ENCODE data around the gene GMPR.

Gene GMPR

GRCh38 chr6:16302721-16303552 is 64.5 kb downstream of the GMPR start:
- DNase-seq (ENCODE audit: low read depth), result no peak

GRCh38 chr6:16305246-16305725 is 66.9 kb downstream of the GMPR start:
- no peak for DNase-seq (ENCODE audit: low read depth)

GRCh38 chr6:16305788-16306187 is 67.4 kb downstream of the GMPR start:
- DNase-seq (ENCODE audit: low read depth), result no peak

- DNase-seq (ENCODE audit: low read depth), result no peak
These were observed 67.9 kb downstream of the GMPR start for GRCh38 chr6:16306334-16306733.

- no peak for DNase-seq (ENCODE audit: low read depth)
These were observed 73.4 kb downstream of the GMPR start for GRCh38 chr6:16311763-16312162.

GRCh38 chr6:16313732-16314131 is 75.3 kb downstream of the GMPR start:
- DNase-seq (ENCODE audit: low read depth), result no peak

- no peak for DNase-seq (ENCODE audit: low read depth)
These were observed 75.9 kb downstream of the GMPR start for GRCh38 chr6:16314296-16314695.

GRCh38 chr6:16316741-16317251 is 78.4 kb downstream of the GMPR start:
- DNase-seq (ENCODE audit: low read depth), result peak; percentile 11

- DNase-seq (ENCODE audit: low read depth), result no peak
These were observed 80.2 kb downstream of the GMPR start for GRCh38 chr6:16318538-16318937.

GRCh38 chr6:16318953-16319720 is 80.8 kb downstream of the GMPR start:
- DNase-seq (ENCODE audit: low read depth), result no peak

- no peak for DNase-seq (ENCODE audit: low read depth)
These were observed 81.6 kb downstream of the GMPR start for GRCh38 chr6:16319813-16320532.

GRCh38 chr6:16320533-16321340 is 82.3 kb downstream of the GMPR start:
- no peak for DNase-seq (ENCODE audit: low read depth)

- no peak for DNase-seq (ENCODE audit: low read depth)
These were observed 82.9 kb downstream of the GMPR start for GRCh38 chr6:16321341-16321710.

- DNase-seq (ENCODE audit: low read depth), result no peak
These were observed 83.4 kb downstream of the GMPR start for GRCh38 chr6:16321826-16322225.

GRCh38 chr6:16322666-16323312 is 84.4 kb downstream of the GMPR start:
- no peak for DNase-seq (ENCODE audit: low read depth)

- DNase-seq (ENCODE audit: low read depth), result no peak
These were observed 85.8 kb downstream of the GMPR start for GRCh38 chr6:16324184-16324583.

GRCh38 chr6:16324606-16325225 is 86.3 kb downstream of the GMPR start:
- no peak for DNase-seq (ENCODE audit: low read depth)

GRCh38 chr6:16326531-16326930 is 88.1 kb downstream of the GMPR start:
- no peak for DNase-seq (ENCODE audit: low read depth)

GRCh38 chr6:16326971-16327776 is 88.8 kb downstream of the GMPR start:
- DNase-seq (ENCODE audit: low read depth), result no peak
